Breast epithelium (tissue), 4 donors: ENCODE data around the gene NECAB3. TPM values are rescaled to one million over a fixed set of nuclear protein-coding genes. Genes with fewer than 3 reads are reported as not detected.

Experiments used
- DNase-seq, 2 donors: peaks; one replicate each; pipeline ENCODE4 v3.0.0-alpha.2; 2019; ENCODE audit warnings: low spot score in 2 of 2
- H3K27ac ChIP-seq, 2 donors: fragments of 200-600 bp; sonication (generic) in 1 of 2; one replicate each; pipeline ENCODE4 v1.5.1; 2016 to 2019; ENCODE audit warnings: mild to moderate bottlenecking in 1 of 2
- H3K27me3 ChIP-seq, 2 donors: fragments of 200-600 bp; sonication (generic) in 1 of 2; one replicate each; pipeline versions ENCODE4 v1.5.1 to v1.6.0; 2017 to 2019; ENCODE audit warnings: control low read depth in 1 of 2, mild to moderate bottlenecking in 1 of 2
- H3K36me3 ChIP-seq: fragments of 200-600 bp; one replicate; pipeline ENCODE4 v1.5.1; 2019
- H3K4me1 ChIP-seq, 2 donors: fragments of 200-600 bp; sonication (generic); one replicate each; pipeline ENCODE4 v1.5.1; 2016 to 2019; ENCODE audit warnings: control low read depth in 1 of 2
- H3K4me3 ChIP-seq, 3 donors: fragments of 200-600 bp; sonication (generic); 1 replicate in 2 of 3; 2 replicates in 1 of 3; pipeline ENCODE4 v1.5.1; 2016 to 2019; ENCODE audit warnings: mild to moderate bottlenecking in 3 of 3, moderate library complexity in 2 of 3
- H3K9me3 ChIP-seq, 2 donors: fragments of 200-600 bp; sonication (generic) in 1 of 2; one replicate each; pipeline ENCODE4 v1.5.1; 2016 to 2019; ENCODE audit warnings: control low read depth in 1 of 2
- POLR2A ChIP-seq: fragments of 450-650 bp; IDR thresholded peaks from one replicate; pipeline ENCODE4 v1.6.1; 2016; ENCODE audit warnings: antibody characterized with exemption, mild to moderate bottlenecking, moderate library complexity
- POLR2AphosphoS5 ChIP-seq, 3 donors: sonication (generic); formaldehyde crosslinking; IDR thresholded peaks; one replicate each; pipeline ENCODE4 v1.6.1; 2017; ENCODE audit warnings: antibody characterized with exemption in 3 of 3
- intact Hi-C: fragments of 100-400 bp; cut with DNase I; formaldehyde crosslinking; loops from one replicate; pipeline ENCODE4 v1.15.1; 2023; ENCODE audit warnings: low total_unique reads
- total RNA-seq, 3 donors: library from RNA; depleted of rRNA; stranded (reverse); fragments of >200 nt; gene quantifications; one replicate each; pipeline ENCODE4 v1.1.0, GENCODE V29; 2016
- TF ChIP-seq, protein P1 (sequence below), 3 donors: fragments of 450-650 bp; IDR thresholded peaks; one replicate each; pipeline ENCODE4 v1.5.1; 2016 to 2017; ENCODE audit warnings: antibody characterized with exemption in 3 of 3, mild to moderate bottlenecking in 3 of 3, moderate library complexity in 3 of 3

Gene NECAB3
- total RNA-seq, 3 donors from 2014 or later: 23.4 to 37.3 (median 28.5) TPM

- Histone ChIP-seq H3K36me3 (no peaks in the 10 kb centered on the region), H3K27ac (peak overlapping the region; percentile 10 to 93), H3K9me3 (no peaks in the 10 kb centered on the region), H3K4me3 (peak overlapping the region; percentile 67 to 78 (median 73)), H3K4me1 (peaks cover 0 to 4% of the 10 kb centered on the region in 2 donors), H3K27me3 (no peaks in the 10 kb centered on the region)
- intact Hi-C loops: no loop called here
- TF ChIP-seq, protein P1, sequence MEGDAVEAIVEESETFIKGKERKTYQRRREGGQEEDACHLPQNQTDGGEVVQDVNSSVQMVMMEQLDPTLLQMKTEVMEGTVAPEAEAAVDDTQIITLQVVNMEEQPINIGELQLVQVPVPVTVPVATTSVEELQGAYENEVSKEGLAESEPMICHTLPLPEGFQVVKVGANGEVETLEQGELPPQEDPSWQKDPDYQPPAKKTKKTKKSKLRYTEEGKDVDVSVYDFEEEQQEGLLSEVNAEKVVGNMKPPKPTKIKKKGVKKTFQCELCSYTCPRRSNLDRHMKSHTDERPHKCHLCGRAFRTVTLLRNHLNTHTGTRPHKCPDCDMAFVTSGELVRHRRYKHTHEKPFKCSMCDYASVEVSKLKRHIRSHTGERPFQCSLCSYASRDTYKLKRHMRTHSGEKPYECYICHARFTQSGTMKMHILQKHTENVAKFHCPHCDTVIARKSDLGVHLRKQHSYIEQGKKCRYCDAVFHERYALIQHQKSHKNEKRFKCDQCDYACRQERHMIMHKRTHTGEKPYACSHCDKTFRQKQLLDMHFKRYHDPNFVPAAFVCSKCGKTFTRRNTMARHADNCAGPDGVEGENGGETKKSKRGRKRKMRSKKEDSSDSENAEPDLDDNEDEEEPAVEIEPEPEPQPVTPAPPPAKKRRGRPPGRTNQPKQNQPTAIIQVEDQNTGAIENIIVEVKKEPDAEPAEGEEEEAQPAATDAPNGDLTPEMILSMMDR (IDR thresholded peaks at IDR 0.05): no peak
- TF ChIP-seq POLR2A (no peak), POLR2AphosphoS5 (IDR thresholded peaks at IDR 0.05) (no peak)
- no peak for DNase-seq
Observed at GRCh38 chr20:33672426-33673113, 1.7 kb downstream of the NECAB3 start.

DNA sequence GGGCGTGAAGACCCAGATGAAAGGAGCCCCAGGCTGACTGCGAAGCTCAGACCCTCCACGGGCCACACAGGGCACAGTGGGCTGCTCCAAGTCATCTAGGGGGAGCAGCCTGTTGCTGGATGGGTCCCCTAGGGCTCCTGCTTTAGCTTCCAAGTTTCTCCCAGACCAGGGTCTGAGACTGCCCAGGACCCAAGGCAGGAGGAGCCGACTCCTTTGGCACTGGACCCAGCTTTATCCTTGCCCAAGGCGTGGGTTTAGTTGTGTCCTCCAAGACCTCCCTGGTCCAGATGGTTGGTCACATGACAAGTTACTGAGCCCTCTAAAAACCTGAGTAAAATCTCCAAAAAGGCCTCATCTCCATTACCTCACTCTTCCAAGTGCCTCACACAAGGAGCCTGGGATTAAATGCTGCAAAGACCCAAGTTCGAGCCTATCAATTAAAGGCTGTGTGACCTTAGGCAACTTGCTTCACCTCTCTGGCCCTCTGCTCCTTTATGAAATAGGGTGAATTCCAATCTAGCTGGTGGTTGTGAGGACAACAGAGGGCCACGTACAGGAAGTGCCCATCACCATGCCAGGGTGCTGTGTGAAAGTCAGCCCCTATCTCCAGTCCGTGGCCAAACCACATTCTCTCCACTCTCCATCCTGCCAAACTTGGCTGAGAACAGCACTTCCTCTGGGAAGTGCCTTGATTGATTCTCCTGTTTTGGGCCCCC is 2.5 kb downstream of the NECAB3 start:
- no peak for DNase-seq
- H3K27ac ChIP-seq: peak overlapping the region; percentile 17 to 26
- H3K9me3 ChIP-seq: no peaks in the 10 kb centered on the region
- H3K4me3 ChIP-seq: no peak overlapping the region
- intact Hi-C loops: no loop called here
- TF ChIP-seq POLR2A (no peak), POLR2AphosphoS5 (IDR thresholded peaks at IDR 0.05) (no peak)
- TF ChIP-seq, protein P1 (IDR thresholded peaks at IDR 0.05): no peak
- peaks cover 0 to 4% of the 10 kb centered on the region in 2 donors for H3K4me1 ChIP-seq
- H3K36me3 ChIP-seq: no peaks in the 10 kb centered on the region
- no peaks in the 10 kb centered on the region for H3K27me3 ChIP-seq

- intact Hi-C loops: no loop called here
- no peak for DNase-seq
- peaks cover 0 to 4% of the 10 kb centered on the region in 2 donors for H3K4me1 ChIP-seq
- H3K27ac ChIP-seq: peak overlapping the region; percentile 17 to 26
- H3K27me3 ChIP-seq: no peaks in the 10 kb centered on the region
- no peak for TF ChIP-seq POLR2AphosphoS5 (IDR thresholded peaks at IDR 0.05)
- TF ChIP-seq POLR2A: peak; percentile 10
- no peak overlapping the region for H3K4me3 ChIP-seq
- no peaks in the 10 kb centered on the region for H3K36me3 ChIP-seq
- no peaks in the 10 kb centered on the region for H3K9me3 ChIP-seq
Observed at GRCh38 chr20:33670715-33671499, 3.3 kb downstream of the NECAB3 start.

- no peak for DNase-seq
- intact Hi-C loops: no loop called here
- no peak overlapping the region for H3K4me3 ChIP-seq
- H3K27ac ChIP-seq: no peak overlapping the region
- no peaks in the 10 kb centered on the region for H3K27me3 ChIP-seq
- no peaks in the 10 kb centered on the region for H3K36me3 ChIP-seq
- peaks cover 0 to 4% of the 10 kb centered on the region in 2 donors for H3K4me1 ChIP-seq
- no peaks in the 10 kb centered on the region for H3K9me3 ChIP-seq
- TF ChIP-seq, protein P1 (IDR thresholded peaks at IDR 0.05): no peak
- TF ChIP-seq POLR2AphosphoS5 (IDR thresholded peaks at IDR 0.05): no peak
- TF ChIP-seq POLR2A: no peak
Observed at GRCh38 chr20:33669873-33670640, 4.2 kb downstream of the NECAB3 start.

DNA sequence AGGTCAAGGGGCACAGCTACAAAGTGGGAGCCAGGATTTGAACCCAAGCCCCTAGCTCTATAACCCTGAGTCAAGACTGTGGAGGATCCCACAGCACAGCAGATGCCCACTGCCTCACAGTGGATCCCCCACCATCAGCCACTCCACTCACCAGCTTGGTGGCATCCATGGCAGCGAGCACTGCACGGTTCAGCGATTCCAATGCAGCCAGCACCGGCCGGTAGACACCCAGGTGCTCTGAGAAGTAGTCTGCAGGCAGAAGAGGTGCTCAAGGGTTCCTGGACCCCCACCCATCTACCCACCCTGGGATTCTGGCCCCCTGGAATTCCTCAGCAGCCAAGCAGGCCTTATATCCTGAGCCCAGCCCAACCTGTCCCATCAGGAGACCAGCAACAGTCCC is 5.0 kb downstream of the NECAB3 start:
- no peaks in the 10 kb centered on the region for H3K36me3 ChIP-seq
- no peak overlapping the region for H3K4me3 ChIP-seq
- H3K27ac ChIP-seq: no peak overlapping the region
- H3K27me3 ChIP-seq: no peaks in the 10 kb centered on the region
- H3K4me1 ChIP-seq: peaks cover 0 to 4% of the 10 kb centered on the region in 2 donors
- intact Hi-C loops: no loop called here
- no peak for DNase-seq
- no peaks in the 10 kb centered on the region for H3K9me3 ChIP-seq
- TF ChIP-seq POLR2A: no peak
- no peak for TF ChIP-seq POLR2AphosphoS5 (IDR thresholded peaks at IDR 0.05)
- TF ChIP-seq, protein P1 (IDR thresholded peaks at IDR 0.05): no peak
